NCI-H2196 treated with DMSO at 0.1 percent for 48 hours (cell line): ENCODE measurements around the gene CALN1.

Experiments used
- DNase-seq: peaks from one replicate; lab custom pipeline; 2025; ENCODE audit not compliant: unreplicated experiment; lab: John Stamatoyannopoulos, UW

Gene CALN1

DNA sequence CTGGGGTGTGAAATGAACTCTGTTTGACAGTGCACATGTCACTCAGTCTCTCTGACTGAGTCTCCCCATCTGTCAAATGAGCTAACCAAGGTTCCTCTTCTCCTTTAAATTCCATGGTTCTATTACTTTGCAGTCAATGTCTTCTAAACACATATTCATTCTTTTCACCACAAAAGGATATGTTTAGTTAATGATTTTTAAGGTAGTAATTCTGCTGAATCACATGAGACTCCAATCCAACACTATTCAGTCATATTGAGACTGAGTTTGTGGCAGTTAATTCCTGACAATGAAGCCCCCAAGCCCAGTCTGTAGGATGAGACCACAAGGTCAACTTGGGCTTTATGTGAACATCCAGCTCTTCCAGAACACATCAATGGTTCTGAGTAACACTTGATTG is 85.3 kb downstream of the CALN1 start:
- no peak for DNase-seq

DNA sequence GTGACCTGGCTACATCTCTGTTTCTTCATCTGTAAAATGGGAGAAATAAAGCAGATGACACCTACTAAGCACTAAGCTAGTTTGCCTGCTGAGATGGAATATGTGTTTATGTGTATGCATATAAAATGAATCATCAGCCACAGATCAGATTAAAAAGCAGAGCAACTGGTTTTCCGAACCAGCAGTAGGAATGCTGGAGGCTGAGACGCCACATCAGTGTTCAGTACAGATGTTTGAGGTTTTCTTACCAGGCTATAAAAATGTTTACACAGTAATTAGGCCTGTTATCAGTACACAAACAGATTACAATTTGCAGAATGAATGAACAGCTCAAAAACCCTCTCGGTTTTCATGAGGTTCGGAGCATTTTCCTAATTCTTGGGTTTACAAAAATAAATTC is 85.8 kb downstream of the CALN1 start:
- DNase-seq, result no peak

- no peak for DNase-seq
Measured at GRCh38 chr7:72325561-72325960, 86.6 kb downstream of the CALN1 start.

GRCh38 chr7:72321637-72322036 is 90.5 kb downstream of the CALN1 start:
- no peak for DNase-seq

- no peak for DNase-seq
Measured at GRCh38 chr7:72321081-72321480, 91.1 kb downstream of the CALN1 start.

- DNase-seq, result no peak
Measured at GRCh38 chr7:72317341-72317740, 94.8 kb downstream of the CALN1 start.

GRCh38 chr7:72316148-72316547 is 96.0 kb downstream of the CALN1 start:
- no peak for DNase-seq

GRCh38 chr7:72313906-72314305 is 98.2 kb downstream of the CALN1 start:
- DNase-seq, result no peak

GRCh38 chr7:72310301-72310700 is 101.8 kb downstream of the CALN1 start:
- no peak for DNase-seq

DNA sequence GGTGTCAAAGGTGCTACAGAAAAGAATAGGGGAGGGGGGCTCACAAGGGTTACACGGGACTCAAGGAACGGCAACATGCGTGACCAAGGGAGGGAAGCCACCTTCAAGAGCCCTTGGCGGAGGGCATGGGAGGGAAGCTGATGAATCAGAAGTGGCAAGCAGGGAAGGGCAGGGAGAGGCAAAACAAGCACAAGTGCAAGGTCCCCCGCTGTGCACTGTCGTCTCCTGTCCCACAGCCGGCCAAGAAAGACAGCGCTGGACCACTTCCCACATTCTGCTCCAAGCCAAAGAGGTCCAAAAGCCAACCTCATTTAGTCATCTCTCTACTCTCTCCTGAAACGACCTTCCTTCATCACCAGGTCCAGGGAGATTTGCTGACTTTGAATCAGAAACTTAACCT is 102.7 kb downstream of the CALN1 start:
- DNase-seq, result no peak

GRCh38 chr7:72308986-72309385 is 103.2 kb downstream of the CALN1 start:
- no peak for DNase-seq

GRCh38 chr7:72307566-72307965 is 104.6 kb downstream of the CALN1 start:
- no peak for DNase-seq

GRCh38 chr7:72298912-72299311 is 113.2 kb downstream of the CALN1 start:
- no peak for DNase-seq

- DNase-seq, result no peak
Measured at GRCh38 chr7:72298091-72298490, 114.0 kb downstream of the CALN1 start.

GRCh38 chr7:72297636-72298035 is 114.5 kb downstream of the CALN1 start:
- no peak for DNase-seq

DNA sequence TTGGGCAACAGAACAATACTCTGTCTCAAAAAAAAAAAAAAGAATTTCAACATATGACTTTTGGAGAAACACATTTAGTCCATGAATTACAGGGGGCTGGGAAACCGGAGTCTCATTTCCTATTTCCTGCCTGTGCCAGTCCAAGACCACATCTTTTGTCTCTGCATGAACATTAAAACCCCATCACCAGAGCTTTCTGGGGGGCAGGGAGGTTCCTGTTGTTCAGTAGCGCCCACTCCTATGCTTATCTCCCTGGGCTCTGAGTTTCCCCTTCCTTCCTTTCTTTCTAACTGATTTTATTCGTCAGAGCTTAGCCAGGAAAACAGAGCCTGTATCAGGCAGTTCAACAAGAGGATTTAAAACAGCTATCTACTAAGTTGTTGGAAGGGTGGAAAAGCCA is 119.3 kb downstream of the CALN1 start:
- DNase-seq, result no peak

GRCh38 chr7:72292118-72292517 is 120.0 kb downstream of the CALN1 start:
- no peak for DNase-seq

- DNase-seq, result no peak
Measured at GRCh38 chr7:72286519-72286918, 125.6 kb downstream of the CALN1 start.

DNA sequence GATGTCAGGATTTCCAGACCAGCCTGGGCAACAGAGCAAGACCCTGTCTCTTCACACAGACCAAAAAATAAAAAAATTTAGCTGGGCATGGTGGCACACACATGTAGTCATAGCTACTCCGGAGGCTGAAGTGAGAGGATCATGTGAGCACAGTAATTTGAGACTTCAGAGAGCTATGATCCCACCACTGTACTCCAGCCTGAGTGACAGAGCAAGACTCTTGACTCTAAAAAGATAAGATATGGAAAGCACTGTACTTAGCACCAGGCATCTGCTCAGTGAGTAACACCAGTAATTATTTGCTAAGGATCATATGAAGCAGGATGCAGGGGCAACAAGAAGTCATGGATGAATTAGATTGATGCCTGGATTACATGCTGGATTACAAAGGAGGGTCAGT is 128.8 kb downstream of the CALN1 start:
- DNase-seq, result no peak

GRCh38 chr7:72281308-72281707 is 130.8 kb downstream of the CALN1 start:
- no peak for DNase-seq

DNA sequence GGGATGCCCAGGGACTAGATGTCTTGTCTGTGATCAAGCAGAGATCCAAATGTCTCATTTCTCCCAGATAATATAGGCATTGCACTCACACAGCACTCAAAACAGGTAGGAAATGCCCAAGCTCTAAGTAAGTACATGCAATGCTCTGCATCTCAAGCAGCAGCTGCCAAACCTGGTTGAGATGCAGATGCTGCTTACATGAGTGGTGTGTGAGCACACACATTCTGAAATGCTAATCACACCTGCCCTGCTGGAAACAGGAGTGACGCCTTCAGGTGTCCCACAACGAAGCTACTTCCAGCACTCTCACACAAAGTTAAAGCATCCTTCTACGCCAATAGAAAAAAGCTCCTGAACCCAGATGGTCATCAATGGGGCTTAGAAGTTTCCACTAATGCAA is 132.9 kb downstream of the CALN1 start:
- no peak for DNase-seq

DNA sequence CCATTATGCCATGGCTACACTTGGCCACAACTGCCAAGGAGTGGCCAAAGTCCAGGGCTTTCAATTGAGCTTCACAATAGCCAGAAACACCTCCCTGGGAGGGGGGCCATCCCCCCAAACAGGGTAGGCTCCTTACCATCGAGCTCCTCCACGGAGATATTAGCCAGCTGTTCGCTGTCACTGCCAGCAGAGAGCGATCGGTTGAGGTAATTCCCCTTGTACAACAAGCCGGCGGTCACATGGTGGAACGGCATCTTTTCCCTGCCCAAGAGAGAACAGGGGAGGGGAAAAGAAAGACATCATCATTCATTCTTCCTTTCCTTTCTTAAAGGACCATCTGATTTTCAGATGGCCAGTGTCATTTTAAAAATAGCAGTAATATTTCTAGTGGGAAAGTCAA is 133.6 kb downstream of the CALN1 start:
- no peak for DNase-seq

GRCh38 chr7:72275382-72276070 is 136.6 kb downstream of the CALN1 start:
- DNase-seq, result no peak
